Measurements from ENCODE around the gene RCC2. TPM values are rescaled to one million over a fixed set of nuclear protein-coding genes. Genes with fewer than 3 reads are reported as not detected.

RCC2 gene
- total RNA-seq, 2 experiments from 2014 or later, result 156 to 159 TPM

DNA sequence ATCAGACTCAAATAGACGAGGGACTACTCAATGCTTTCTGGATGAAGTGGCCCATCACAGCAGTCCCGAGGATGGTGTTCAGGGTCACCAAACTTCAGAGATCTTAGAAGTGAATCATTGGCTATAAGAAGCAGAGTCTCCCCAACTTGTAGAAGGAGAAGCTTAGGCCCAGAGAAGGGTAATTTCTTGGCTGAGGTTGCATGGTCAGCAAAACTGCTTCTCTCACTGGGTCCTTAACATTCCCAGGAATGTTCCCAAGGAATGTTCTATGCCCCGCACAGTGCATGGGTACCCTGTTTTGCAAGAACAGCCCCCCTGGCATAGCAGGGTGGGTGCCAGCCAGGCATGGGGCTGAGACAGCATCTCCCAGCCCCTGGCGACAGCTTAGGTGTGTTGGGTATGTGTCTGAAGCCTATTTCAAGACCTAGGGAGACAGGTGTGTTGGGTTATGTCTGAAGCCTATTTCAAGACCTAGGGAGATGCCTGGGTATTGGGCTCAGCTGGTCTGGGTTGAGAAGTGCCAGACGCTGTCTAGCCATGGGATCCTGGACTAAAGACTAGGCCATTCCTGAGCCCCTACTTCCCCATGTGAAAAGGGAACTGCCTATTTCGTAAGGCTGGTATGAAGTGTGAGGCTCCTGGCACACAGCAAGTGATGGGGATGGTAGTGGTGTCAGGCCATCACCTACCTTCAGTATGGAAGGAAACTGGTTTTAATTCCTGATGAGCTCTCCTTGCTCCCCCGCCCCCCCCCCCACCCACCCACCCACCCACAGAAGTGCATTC is 41.4 kb downstream of the RCC2 start:
- CTCF ChIA-PET, result no interaction called here

DNA sequence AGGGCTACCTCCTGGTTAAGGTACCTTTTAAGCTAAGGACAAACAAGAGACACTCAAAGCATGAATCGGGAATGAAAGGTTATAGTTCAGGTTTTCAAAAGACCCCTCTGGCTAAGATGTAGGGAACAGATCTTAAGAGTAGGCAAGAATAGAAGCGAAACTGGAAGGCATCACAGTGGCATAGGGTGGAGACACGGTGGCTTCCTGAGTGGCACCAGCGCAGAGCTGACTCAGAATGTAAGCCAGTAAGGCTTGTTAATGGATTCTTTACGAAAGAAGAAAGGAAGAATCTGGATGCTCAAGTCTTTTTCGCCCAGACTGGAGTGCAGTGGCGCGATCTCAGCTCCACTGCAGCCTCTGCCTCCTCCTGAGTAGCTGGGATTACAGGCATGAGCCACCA is 46.2 kb downstream of the RCC2 start:
- CTCF ChIA-PET, result no interaction called here
- POLR2A ChIA-PET, result no interaction called here

More for the DNA sequence above, 41.4 kb downstream of the RCC2 start:
- POLR2A ChIA-PET, result no interaction called here

DNA sequence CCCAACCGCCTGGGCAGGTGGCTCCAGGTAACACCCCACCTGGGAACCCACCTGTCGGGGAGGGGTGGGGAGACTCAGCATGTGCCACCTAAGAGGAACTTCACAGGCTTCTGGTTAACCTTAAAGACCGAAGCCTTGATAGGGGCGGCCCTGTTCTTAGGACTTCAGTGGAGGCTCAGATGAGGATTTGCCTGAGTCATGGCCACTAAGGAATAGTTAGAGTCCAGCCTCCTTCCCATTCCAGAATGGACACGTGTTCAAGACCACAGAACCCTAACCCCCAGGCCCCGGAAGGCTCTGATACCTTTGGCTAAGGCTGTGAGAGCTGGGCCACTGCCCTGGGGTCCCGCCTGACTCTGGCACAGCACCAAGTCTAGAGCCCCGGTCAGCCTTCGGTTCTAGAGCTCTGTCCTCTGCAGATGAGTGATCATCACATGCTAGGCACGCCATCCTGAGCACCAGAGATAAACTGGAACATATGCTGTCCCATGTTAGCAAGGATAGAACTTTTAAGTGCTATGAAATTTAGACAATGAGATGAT is 47.2 kb downstream of the RCC2 start:
- CTCF ChIA-PET, result no interaction called here
- POLR2A ChIA-PET, result no interaction called here

DNA sequence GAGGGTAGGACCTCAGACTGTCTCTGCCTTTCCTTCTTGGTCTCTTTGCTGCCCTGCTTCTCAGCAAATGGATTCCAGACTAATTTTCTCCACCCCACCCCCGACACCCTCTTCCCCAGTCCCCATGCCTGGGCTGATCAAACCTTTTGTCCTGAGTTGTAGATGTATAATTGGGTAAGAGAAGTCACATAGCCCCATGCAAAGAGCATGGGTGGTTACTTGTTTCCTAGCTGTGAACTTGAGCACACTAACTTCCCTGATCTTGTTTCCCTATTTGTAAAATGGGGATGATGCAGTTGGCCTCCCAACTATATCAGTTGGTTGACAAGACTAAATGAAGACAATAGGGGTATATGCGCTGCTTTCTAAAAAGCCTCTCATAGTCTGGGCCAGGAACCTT is 58.3 kb downstream of the RCC2 start:
- POLR2A ChIA-PET, result no interaction called here
- CTCF ChIA-PET, result no interaction called here

DNA sequence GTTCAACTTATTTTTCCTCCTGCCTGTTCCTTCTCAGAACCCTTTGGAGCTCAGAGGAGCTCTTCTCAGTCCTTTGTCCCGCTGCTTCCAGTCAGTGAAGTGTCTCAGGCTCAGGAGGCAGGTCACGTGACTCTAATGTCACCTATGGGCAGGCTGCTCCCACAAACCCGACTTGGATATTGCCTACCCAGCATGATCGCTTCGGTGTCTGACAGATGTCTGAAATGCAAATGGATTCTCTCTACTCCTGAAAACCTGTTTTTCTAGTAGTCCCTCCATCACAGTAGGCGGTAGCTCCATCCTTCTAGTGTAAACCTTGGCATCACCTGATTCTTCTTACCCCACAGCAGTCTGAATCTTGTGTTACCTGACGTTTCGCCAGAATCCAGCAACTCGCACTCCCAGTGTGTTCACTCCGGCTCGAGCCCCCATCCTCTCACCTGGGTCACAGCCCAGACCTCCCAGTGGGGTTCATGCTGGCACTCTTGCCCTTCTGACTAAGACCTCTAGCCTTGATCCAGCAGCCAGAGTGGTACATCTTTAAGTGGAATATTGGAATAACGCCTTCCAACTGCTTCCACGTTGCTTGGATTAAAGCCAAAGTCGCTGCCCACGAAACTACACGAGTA is 62.0 kb downstream of the RCC2 start:
- CTCF ChIA-PET, result no interaction called here
- POLR2A ChIA-PET, result no interaction called here

DNA sequence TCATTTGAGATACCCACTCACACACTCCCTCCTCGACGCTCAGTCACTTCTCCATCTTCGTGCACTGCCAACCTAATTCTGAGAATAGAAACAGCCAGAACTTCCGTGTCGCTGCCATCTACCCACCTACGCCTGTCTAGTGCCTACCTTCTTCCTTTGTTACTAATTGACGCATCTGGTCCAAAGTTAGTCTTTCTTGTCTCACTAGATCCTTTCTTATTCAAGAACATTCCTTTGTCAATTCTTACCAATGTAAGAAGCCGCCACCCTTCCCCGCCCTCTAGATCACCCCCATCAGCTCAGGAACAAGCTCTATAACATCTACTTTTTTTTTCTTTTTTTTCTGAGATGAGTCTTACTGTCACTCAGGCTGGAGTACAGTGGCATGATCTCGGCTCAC is 63.8 kb downstream of the RCC2 start:
- CTCF ChIA-PET, result no interaction called here

DNA sequence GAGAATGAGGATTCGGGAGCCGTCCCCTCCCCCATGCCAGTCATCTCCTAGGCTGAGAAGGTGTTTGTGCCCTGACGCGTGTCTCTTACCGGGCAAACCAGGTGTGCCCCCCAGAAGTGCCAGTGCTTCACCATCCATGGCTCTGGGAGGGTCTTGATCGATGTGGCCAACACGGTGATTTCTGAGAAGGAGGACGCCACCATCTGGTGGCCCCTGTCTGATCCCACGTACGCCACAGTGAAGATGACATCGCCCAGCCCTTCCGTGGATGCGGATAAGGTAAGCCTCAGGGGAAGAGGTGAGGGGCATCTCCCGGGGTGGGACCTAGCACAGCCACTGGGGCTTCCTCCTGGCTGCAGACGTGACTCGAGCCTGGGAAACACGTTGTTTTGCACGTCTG is 66.5 kb downstream of the RCC2 start:
- CTCF ChIA-PET, result no interaction called here
- POLR2A ChIA-PET, result no interaction called here

More for the DNA sequence above, 63.8 kb downstream of the RCC2 start:
- POLR2A ChIA-PET, result no interaction called here

DNA sequence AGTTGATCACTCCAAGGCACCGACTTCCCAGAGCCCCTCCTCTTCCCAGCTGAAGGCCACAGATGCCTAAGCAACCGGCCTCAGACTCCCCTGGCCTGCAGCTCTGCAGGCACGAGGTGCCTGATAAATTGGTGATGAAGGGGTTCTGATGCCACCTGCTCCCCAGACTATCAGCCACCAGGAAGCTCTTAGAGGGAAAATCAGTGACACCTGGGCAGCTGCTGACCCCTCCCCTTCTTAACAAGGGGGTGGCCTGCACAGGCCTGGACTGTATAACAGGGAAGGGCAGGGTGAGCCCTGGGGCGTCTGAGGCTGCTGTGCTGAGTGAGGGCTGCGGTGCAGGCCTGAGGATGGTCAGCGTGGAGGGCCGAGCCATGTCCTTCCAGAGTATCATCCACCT is 67.6 kb downstream of the RCC2 start, which contains the start of gene PADI6:
PADI6 (plus strand) TSS at position 301 of the 400 bp plus-strand sequence; CDS start at position 351, 50 bp downstream.
- ChIA-PET POLR2A (no interaction called here), CTCF (no interaction called here)

DNA sequence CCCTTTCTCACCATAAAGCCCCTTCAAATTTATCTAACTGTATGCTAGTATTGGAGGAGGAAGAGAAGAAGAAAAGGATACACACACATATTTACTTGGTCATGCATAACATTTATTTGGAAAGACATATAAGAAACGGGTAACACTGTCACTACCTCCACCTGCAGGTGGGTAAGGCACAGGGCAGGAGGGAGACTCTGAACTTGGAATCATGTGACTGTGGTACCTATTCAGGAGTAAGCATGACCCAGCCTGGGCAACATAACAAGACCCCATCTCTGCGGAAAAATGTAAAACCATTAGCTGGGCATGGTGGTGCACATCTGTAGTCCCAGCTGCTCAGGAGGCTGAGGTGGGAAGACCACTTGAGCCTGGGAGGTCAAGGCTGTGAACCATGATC is 68.9 kb downstream of the RCC2 start:
- ChIA-PET POLR2A (no interaction called here), CTCF (no interaction called here)

DNA sequence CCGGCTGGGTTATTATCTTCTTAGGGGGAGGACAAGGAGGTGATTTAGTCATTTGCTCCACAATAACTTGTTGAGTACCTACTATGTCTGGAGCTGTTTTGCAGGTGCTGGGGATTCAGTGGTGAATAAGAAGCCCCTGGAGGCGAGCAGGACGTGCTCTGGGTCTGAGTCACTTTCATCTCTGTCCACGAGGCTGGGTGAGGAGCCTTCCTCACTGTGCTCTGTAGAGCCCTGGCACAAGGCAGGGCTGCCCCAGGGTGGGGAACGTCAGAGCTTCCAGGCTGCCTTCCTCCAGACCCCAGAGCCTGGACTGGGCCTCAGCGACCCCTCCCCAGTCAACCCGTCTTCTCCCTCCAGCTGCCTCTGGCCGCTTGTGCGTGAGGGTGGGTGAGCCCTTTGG is 70.0 kb downstream of the RCC2 start:
- ChIA-PET CTCF (no interaction called here), POLR2A (no interaction called here)

DNA sequence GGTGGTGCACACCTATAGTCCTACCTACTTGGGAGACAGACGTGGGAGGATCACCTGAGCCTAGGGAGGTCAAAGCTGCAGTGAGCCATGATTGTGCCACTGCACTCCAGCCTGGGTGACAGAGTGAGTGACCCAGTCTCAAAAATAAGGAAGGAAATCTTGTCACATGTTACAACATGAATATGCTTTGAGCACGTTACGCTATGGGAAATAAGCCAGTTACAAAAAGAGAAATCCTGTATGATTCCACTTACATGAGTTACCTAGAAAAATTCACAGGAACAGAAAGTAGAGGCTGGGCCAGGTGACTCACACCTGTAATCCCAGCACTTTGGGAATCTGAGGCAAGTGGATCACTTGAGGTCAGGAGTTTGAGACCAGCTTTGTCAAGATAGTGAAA is 74.2 kb downstream of the RCC2 start:
- CTCF ChIA-PET, result no interaction called here
- POLR2A ChIA-PET, result no interaction called here

DNA sequence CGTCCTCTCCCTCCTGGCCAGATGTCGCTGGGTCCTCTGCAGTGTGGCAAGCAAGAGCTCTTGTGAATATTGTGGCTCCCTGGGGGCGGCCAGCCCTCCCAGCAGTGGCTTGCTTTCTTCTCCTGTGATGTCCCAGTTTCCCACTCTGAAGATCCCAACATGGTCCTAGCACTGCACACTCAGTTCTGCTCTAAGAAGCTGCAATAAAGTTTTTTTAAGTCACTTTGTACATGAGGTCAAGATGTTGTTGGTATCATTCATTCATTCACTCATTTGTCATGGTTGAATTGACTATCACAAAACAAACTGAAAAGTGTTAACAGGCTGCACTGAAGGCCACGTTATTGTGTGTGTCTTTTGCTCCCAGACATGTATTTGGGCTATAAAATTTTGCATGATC is 75.7 kb downstream of the RCC2 start:
- ChIA-PET CTCF (no interaction called here), POLR2A (no interaction called here)

DNA sequence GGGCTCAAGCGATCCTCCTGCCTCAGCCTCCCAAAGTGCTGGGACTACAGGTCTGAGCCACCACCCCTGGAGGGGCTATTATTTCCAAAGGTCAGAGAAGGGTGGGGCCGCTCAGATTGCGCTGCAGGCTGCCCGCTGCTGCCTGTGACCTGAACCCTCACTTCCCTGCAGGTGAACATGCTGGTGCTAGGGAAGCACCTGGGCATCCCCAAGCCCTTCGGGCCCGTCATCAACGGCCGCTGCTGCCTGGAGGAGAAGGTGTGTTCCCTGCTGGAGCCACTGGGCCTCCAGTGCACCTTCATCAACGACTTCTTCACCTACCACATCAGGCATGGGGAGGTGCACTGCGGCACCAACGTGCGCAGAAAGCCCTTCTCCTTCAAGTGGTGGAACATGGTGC is 76.1 kb downstream of the RCC2 start:
- ChIA-PET POLR2A (no interaction called here), CTCF (interaction anchor here (0.6 kb wide), 1 partner anchor 238 kb away, joined by 4 read pairs; no protein-coding TSS in a partner anchor)

DNA sequence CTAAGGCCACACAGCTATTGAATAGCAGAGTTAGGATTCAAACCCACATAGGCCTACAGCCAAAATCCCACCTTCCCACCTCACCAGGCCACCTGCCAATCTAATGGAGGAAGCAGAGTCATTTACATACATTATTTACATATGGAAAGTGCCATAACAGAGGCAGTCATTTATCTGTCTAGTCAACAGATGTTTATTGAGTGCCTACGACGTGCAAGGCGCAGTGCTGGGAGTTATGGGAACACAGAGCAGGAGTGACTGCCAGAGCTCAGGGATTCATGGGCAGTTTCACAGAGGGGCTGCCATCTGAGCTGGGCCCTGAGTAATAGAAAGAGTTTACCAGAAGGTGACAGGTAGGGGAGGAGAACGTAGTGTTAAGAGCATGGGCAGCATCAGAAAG is 77.8 kb downstream of the RCC2 start:
- CTCF ChIA-PET, result no interaction called here
- POLR2A ChIA-PET, result no interaction called here

DNA sequence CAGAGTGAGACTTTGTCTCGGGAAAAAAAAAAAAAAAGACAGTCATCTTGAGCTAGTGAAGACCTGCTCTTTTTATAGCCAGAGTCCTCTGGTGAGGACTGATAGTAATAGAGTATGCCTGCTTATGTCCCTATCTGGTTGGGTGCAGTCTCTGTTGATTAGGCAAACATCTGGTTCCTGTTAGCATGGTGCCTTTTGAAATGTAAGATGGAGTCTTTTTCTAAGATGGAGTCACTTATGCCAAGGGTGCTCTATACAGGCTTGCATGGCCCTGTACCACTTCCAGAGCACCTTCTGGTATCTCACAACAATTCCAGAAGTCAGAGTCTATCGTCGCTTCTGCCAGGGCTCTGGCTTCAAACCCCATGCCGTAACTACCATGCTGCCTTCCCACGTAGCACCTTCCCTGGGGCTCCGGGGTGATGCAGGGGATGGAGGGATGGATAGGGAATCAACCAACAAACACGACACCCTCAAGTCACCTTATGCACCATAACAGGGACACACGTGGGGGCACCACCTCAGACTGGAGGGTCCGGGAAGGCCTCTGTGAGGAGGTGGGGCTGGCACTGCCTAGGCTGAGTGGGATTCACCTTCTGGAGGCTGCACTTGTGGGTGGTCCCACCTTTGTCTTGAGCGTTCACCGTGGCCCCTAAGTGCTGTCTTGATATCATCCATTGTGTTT is 79.1 kb downstream of the RCC2 start:
- ChIA-PET CTCF (no interaction called here), POLR2A (no interaction called here)

DNA sequence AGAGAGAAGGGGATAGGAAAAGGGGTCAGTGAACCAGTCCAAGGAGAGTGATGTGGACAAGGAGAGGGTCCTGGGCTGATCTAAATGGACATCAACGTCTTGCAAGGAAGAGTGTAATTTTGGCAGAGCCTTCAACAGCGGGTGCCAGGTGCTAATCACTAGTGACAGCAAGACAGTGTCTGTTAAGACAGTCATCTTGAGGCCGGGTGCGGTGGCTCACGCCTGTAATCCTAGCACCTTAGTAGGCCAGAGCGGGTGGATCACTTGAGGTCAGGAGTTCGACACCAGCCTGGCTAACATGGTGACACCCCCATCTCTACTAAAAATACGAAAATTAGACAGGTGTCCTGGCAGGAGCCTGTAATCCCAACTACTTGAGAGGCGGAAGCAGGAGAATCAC is 79.7 kb downstream of the RCC2 start:
- ChIA-PET POLR2A (no interaction called here), CTCF (no interaction called here)

DNA sequence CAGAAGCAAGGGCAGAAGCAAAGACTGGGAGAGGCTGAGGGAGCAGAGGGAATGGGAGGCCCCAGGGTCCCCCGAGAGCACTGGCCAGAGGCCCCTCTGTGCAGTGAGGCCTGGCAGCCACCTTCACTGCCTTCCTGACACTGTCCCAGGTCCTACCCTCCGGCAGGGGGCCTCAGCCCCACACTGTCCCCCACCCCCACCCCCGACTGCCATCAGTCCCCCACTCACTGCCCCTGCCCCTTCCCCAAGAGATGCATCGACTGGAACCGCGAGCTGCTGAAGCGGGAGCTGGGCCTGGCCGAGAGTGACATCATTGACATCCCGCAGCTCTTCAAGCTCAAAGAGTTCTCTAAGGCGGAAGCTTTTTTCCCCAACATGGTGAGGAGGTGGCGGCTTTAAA is 80.4 kb downstream of the RCC2 start:
- ChIA-PET POLR2A (no interaction called here), CTCF (no interaction called here)

DNA sequence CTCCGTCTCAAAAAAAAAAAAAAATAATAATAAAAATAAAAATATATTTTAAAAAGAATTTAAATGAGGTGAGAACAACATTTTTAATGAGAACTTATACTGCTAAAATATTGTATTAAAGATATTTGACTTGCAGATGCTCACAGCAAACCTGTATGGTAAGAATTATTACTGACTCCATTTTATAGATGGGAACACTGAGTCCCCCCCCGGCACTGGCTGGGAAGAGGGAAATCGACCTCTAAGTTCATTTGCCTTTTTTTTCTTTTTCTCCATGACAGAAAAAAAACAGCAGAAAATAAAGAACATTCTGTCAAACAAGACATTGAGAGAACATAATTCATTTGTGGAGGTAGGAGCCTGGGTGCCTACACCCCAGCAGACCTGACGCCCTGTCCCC is 80.9 kb downstream of the RCC2 start:
- POLR2A ChIA-PET, result no interaction called here
- CTCF ChIA-PET, result no interaction called here
